Stimulated activated CD8-positive, alpha-beta memory T cell treated with anti-CD3 and anti-CD28 coated beads, Interleukin-7, amount 100 ng/mL, for 4 hours (primary cell): ENCODE data around the gene CLEC16A.

Experiments
- DNase-seq, 2 donors: peaks; one replicate each; pipeline ENCODE4 v3.0.0-alpha.2; 2020; ENCODE audit warnings: low read depth in 2 of 2

Gene CLEC16A

DNA sequence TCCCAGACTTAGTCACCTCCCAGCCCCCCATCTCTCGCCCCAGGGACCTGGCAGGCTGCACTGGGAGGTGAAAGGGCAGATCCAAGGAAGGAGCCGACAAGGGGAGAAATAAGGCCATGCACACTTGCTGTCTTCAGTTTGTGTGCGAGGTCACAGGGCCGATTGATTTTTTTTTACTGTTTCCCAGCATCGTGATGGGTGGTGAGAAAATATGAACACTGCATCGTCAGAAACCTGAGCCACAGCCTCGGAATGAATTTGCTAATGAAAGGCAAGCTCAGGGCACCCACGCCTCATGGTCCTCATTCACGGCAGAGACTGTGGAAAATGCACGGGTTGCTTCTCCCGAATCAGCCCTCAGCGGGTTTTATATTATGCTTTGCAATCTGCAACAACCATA, 213.7 kb downstream of the CLEC16A start:
- no peak for DNase-seq

DNA sequence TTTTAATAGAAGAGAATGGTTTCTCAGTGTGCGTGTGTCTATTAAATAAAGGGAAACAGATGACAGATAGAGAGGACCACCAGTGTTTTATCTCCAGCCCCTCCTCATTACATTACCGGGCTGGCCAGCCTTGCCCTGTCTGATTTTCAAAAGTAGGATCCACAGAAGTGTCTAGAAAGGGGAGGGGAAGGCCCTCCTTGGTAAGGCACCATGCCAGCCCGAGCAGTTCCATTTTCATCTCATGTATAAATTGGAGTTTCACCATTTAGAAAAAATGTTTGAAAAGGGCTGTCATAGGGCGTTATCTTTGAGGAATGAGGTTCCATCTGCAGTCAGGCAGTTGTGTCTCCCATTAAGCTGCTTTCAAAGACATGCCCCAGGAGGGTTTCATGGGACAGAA, 214.9 kb downstream of the CLEC16A start:
- DNase-seq: no peak

GRCh38 chr16:11160676-11161115, 216.3 kb downstream of the CLEC16A start:
- no peak for DNase-seq

DNA sequence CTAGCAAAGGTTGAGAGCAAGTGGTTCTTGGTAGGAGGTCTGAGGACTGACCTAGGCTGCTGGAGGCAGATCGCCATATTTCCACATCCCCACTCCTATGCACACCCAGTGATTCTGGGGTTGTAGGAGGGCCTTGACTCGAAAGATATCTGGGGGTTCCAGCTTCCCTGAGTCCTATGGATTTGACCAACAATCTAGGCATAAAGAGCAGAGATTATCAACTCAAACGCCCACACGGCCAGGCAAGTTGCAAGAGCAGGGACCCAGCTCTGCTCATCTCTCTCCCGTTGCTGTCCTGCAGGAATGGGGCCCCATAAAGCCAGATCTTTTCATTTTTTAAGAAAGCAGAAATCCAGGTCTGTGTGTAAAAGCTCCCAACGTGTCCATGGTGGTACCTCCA, 217.1 kb downstream of the CLEC16A start:
- no peak for DNase-seq

DNA sequence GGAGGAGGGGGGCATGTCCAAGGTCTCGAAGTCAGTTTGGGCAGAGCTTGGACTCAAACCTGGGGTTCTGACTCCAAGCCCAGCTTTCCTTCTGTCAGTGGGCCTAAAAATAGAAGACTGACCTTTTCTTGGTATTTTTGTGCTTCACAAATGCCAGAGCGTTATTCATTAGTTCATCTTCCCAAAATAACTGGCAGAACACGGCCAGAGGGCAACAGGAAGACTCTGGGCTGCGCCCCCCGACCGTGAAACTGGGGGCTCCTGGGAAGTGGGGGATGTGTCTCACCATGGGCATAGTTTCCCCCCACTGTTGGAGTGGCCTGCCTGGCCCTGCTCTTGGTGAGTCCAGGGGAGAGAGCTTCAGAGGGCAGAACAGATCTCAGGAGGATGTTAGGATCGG, 217.6 kb downstream of the CLEC16A start:
- DNase-seq: no peak

DNA sequence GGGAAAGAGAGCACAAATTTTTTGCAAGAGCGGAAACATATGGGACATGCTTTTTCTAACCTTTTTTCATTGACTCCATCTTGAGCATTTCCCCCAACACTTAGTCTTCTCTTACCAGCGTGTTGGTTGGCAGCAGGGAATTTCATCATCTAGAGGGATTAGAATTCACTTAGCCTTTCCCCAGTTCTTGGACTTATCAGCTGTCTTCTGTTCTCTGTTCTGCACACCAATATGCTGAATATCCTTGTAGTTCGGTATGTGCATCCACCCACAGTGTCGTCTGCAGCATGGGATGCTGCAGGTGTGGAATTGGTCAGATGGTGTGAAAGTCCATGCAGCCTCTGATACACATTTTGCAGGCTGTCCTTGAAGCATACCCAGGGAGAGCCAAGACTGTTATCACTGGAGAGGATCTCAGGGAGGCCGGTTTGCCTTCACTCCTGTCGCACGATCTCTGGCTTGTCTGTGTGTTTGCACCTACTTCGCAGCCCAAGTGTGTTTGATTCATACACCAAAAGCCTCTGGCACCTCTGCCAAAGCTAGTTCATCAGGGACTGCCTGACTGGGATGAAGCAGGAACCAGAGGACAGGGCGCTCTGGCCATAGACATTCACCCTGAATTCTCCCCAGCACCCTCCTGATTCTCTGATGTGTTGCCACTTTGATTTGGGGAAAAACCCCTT, 218.4 kb downstream of the CLEC16A start:
- no peak for DNase-seq

DNA sequence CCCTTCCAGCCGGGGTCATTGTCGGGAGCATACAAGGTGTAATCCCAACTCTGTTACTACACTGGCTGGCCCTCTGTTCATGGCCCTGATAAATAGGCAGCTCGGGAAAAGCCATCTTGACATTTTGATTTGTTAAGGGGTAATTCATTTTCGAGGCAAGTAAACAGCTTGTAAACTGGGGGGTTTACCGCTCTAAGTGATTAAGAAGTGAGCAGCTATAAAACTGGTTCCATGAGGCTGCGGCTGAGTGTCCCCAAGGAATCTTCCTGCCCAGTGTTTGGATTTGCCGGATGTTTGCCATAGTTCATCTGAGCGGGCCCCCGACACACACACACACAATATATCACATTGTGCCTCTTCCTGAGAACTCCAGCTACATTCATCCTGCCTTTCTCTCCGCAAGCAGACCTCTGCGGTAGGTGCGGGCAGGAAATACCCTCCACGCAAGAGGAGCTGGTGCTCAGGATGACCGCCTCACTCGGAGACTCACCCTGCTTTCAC, 219.4 kb downstream of the CLEC16A start:
- DNase-seq: no peak

DNA sequence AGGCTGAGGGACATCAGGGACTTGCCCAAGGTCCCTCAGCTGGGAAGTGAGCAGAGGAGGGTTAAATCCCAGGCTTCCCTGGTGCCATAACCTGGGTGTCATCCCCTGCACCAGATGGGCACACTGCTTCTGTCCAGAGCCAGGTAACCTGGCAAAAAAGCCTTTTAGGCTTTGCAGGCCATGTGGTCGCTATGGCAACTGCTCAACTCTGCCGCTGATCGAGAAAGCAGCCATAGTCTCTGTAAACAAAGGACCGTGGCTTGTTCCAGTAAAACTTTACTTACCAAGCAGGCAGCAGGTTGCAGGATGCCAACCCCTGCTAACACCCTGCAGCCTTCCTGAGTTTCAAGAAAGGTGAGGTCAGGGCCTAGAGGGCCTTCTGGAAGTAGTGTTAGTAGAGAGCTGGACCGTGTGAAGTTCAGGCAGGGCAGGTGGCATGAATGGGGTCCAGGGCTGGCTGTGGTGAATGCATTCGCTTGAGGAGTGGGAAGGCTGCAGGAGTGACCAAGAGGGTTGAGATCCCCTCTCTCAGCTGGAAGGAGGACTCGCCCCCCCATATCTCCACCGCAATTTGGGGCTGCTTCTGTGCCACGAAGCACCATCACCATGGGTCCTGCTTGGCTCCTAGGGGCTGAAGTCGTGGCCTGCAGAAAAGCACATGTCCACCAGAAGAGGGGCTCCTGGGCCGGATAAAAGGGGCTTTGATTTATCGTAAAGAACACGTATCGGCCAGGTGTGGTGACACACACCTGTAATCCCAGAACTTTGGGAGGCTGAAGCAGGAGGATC, 220.3 kb downstream of the CLEC16A start:
- no peak for DNase-seq

- DNase-seq: no peak
Observed at GRCh38 chr16:11165349-11165748, 221.0 kb downstream of the CLEC16A start.

GRCh38 chr16:11165894-11166665, 221.7 kb downstream of the CLEC16A start:
- no peak for DNase-seq

DNA sequence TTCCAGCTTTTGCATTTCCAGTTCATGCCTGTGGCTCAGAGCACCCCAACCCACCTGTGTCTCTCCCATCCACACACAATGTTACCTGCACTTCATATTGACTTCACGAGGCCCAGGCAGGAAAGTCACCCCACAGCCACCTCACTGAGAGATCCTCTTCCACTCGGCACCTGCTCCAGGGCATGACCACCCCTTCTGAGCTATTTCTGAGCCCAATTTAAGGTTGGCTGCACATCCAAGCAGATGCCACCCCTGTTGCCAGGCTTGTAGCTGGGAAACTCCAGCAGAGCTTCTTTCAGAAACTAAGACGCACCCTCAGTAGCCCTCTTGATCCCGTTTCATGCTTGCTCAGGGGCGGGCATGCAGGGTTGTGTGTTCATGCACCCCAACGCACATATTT, 223.2 kb downstream of the CLEC16A start:
- DNase-seq: no peak

- DNase-seq: no peak
Observed at GRCh38 chr16:11168386-11169051, 224.2 kb downstream of the CLEC16A start.

DNA sequence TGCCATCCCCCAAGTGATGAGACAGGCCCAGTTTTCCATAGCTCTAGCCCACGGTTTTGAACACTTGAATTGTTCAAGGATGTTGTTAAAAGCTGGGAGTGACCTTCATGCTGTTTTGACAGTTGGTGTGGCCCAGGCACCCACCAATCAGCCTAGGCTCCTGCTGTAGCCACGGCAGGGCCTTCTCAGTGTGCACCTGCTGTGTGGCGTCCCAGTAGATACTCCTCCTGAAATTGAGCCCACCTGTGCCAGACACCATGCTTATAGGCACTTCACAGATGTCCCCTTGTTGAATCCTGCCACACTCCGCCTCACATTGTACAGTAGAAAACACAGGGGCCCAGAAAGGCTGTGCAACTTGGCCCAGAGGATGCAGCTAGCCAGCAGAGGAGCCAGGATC, 225.3 kb downstream of the CLEC16A start:
- no peak for DNase-seq

- no peak for DNase-seq
Observed at GRCh38 chr16:11170201-11170600, 225.8 kb downstream of the CLEC16A start.

- no peak for DNase-seq
Observed at GRCh38 chr16:11170696-11171447, 226.5 kb downstream of the CLEC16A start.

- no peak for DNase-seq
Observed at GRCh38 chr16:11171448-11171709, 227.0 kb downstream of the CLEC16A start.

- DNase-seq: no peak
Observed at GRCh38 chr16:11171757-11172299, 227.5 kb downstream of the CLEC16A start.

GRCh38 chr16:11173426-11173825, 229.1 kb downstream of the CLEC16A start:
- DNase-seq: no peak

GRCh38 chr16:11174141-11174540, 229.8 kb downstream of the CLEC16A start:
- no peak for DNase-seq

GRCh38 chr16:11175106-11175786, 230.9 kb downstream of the CLEC16A start:
- DNase-seq: no peak
